Loucy (cell line): ENCODE results near the gene FAM117B.

Experiments used
- EZH2phosphoT487 ChIP-seq: fragments of 200-600 bp; IDR thresholded peaks from 2 replicates; pipeline ENCODE4 v1.6.1; 2018; ENCODE audit warnings: antibody characterized with exemption, mild to moderate bottlenecking, moderate library complexity, borderline replicate concordance
- TF ChIP-seq, protein P1 (sequence below): fragments of 200-600 bp; sonication (generic); conservative IDR thresholded peaks from 2 replicates; pipeline ENCODE4 v1.5.1; 2014; ENCODE audit warnings: mild to moderate bottlenecking, antibody characterized with exemption, low read length

DNA sequence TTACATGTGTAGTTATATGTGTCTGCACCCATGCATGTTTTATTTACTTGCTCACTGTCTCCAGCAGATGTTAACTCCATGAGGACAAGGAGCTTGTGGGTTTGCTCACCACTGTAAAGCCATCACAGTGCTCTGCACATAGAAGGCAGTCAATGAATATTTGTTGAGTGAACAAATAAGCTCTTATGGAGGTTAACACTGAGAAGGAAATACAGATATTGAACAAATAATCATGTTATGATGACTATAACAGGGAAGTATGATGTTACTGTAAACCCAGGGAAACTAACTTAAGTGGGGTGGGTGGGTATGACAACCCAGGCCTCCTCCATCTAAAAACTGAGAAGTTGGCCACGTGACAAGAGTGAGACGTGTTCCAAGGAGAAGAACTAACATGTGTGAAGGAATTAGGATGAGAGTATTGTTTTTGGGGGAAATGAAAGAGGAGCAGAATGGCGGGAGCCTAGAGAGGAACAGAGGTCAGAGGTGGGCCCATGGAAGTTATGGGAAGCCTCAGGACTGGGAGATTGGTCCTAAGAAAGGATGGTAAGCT lies 6.0 kb upstream of the FAM117B start:
- TF ChIP-seq, protein P1, sequence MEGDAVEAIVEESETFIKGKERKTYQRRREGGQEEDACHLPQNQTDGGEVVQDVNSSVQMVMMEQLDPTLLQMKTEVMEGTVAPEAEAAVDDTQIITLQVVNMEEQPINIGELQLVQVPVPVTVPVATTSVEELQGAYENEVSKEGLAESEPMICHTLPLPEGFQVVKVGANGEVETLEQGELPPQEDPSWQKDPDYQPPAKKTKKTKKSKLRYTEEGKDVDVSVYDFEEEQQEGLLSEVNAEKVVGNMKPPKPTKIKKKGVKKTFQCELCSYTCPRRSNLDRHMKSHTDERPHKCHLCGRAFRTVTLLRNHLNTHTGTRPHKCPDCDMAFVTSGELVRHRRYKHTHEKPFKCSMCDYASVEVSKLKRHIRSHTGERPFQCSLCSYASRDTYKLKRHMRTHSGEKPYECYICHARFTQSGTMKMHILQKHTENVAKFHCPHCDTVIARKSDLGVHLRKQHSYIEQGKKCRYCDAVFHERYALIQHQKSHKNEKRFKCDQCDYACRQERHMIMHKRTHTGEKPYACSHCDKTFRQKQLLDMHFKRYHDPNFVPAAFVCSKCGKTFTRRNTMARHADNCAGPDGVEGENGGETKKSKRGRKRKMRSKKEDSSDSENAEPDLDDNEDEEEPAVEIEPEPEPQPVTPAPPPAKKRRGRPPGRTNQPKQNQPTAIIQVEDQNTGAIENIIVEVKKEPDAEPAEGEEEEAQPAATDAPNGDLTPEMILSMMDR: no peak
- TF ChIP-seq EZH2phosphoT487: no peak
